K562 (cell line): ENCODE results near the gene GLRX5. TPM values are rescaled to one million over a fixed set of nuclear protein-coding genes. Genes with fewer than 3 reads are reported as not detected.
A peak's percentile ranks its signal among the peaks of the same experiment; 100 is the strongest.

ENCODE experiments used
- ARID1B ChIP-seq: fragments of 450-650 bp; IDR thresholded peaks from 2 replicates; pipeline ENCODE4 v1.6.1; 2016; ENCODE audit warnings: antibody characterized with exemption, mild to moderate bottlenecking, inconsistent platforms
- CBFA2T2 ChIP-seq: fragments of 450-650 bp; conservative IDR thresholded peaks from 2 replicates; pipeline ENCODE4 v1.6.1; 2017; ENCODE audit warnings: mild to moderate bottlenecking
- CBFA2T3 ChIP-seq: fragments of 450-650 bp; IDR thresholded peaks from 2 replicates; pipeline ENCODE4 v1.6.1; 2017
- CXXC5 ChIP-seq: fragments of 250-450 bp; sonication (Bioruptor Pico); IDR thresholded peaks from 2 replicates; pipeline ENCODE4 v1.8.0; 2022; ENCODE audit warnings: inconsistent platforms, mild to moderate bottlenecking, moderate library complexity
- ELF1 ChIP-seq: fragments of 200-800 bp; sonication (Bioruptor generic); IDR thresholded peaks from 2 replicates; pipeline ENCODE4 v1.6.1; 2016; ENCODE audit warnings: missing genetic modification characterization, missing compliant biosample characterization
- EP400 ChIP-seq: fragments of 450-650 bp; IDR thresholded peaks from 2 replicates; pipeline ENCODE4 v1.6.1; 2017; ENCODE audit warnings: antibody characterized with exemption, mild to moderate bottlenecking, moderate library complexity
- HDAC2 ChIP-seq: fragments of 450-650 bp; IDR thresholded peaks from 2 replicates; pipeline ENCODE4 v1.6.1; 2016; ENCODE audit warnings: mild to moderate bottlenecking
- JUN ChIP-seq, 2 experiments: sonication (generic) in 1 of 2; formaldehyde crosslinking in 1 of 2; IDR thresholded peaks; 2 replicates each; pipeline versions ENCODE4 v1.6.1 to v1.8.0; 2012 to 2022; ENCODE audit warnings: borderline replicate concordance in 2 of 2, mild to moderate bottlenecking in 2 of 2, improper control_type of control experiment in 1 of 2, low read depth in 1 of 2, low read length in 1 of 2, missing genetic modification reagents in 1 of 2
- MNT ChIP-seq, 2 experiments: fragments of 450-650 bp; conservative IDR thresholded peaks; 2 replicates each; pipeline ENCODE4 v1.6.1; 2017; ENCODE audit warnings: mild to moderate bottlenecking in 2 of 2, moderate library complexity in 2 of 2
- NR2C2 ChIP-seq, 2 experiments: fragments of 200-800 bp in 1 of 2; sonication (Bioruptor generic) in 1 of 2; sonication (generic) in 1 of 2; formaldehyde crosslinking in 1 of 2; IDR thresholded peaks; 2 replicates each; pipeline versions ENCODE4 v1.6.1 to v1.8.0; 2016 to 2022; ENCODE audit warnings: mild to moderate bottlenecking in 1 of 2, missing compliant biosample characterization in 1 of 2, missing genetic modification characterization in 1 of 2, missing genetic modification reagents in 1 of 2
- SMARCA4 ChIP-seq: fragments of 450-650 bp; IDR thresholded peaks from 2 replicates; pipeline ENCODE4 v1.6.1; 2016
- SMARCE1 ChIP-seq: fragments of 450-650 bp; IDR thresholded peaks from 2 replicates; pipeline ENCODE4 v1.7.1; 2016; ENCODE audit warnings: mild to moderate bottlenecking
- SUPT5H ChIP-seq: fragments of 450-650 bp; IDR thresholded peaks from 2 replicates; pipeline ENCODE4 v1.6.1; 2016
- TEAD4 ChIP-seq, 2 experiments: sonication (generic) in 1 of 2; formaldehyde crosslinking in 1 of 2; IDR thresholded peaks; 2 replicates each; pipeline versions ENCODE4 v1.6.1 to v1.8.0; 2012 to 2022; ENCODE audit warnings: borderline replicate concordance in 1 of 2, inconsistent platforms in 1 of 2, low read length in 1 of 2, mild to moderate bottlenecking in 1 of 2, missing genetic modification reagents in 1 of 2
- ZBTB11 ChIP-seq, 3 experiments: fragments of 200-800 bp in 1 of 3; fragments of 250-450 bp in 1 of 3; fragments of 450-650 bp in 1 of 3; sonication (Bioruptor Pico) in 1 of 3; sonication (Bioruptor generic) in 1 of 3; formaldehyde crosslinking in 1 of 3; IDR thresholded peaks; 2 replicates each; pipeline versions ENCODE4 v1.6.1 to v1.8.0; 2016 to 2022; ENCODE audit warnings: mild to moderate bottlenecking in 2 of 3, missing genetic modification characterization in 2 of 3, missing compliant biosample characterization in 1 of 3, moderate library complexity in 1 of 3
- ZNF23 ChIP-seq: fragments of 250-450 bp; sonication (Bioruptor Pico); IDR thresholded peaks from 2 replicates; pipeline ENCODE4 v1.4.0; 2020; ENCODE audit warnings: mild to moderate bottlenecking
- polyA plus RNA-seq, 8 experiments: library from polyadenylated mRNA; depleted of rRNA in 4 of 8; stranded (reverse) in 5 of 8; unstranded in 3 of 8; fragments of >200 nt; fragmentation: Nextera tagmentation in 2 of 8; fragmentation: Illumina TruSeq in 1 of 8; extraction: Ambion mirVana in 2 of 8; extraction: Trizol in 1 of 8; gene quantifications; 2 replicates each; pipeline versions ENCODE4 v1.2.1 to v1.2.3, GENCODE V29; 2011 to 2014; ENCODE audit warnings: inconsistent platforms in 1 of 8, missing spikeins in 1 of 8
- total RNA-seq, 7 experiments: library from RNA; depleted of rRNA in 6 of 7; stranded (reverse); fragments of >200 nt in 6 of 7; fragmentation: Illumina TruSeq in 2 of 7; extraction: Trizol in 2 of 7; gene quantifications; 2 replicates each; pipeline versions ENCODE4 v1.2.1 to v1.2.3, GENCODE V29; 2011 to 2021; ENCODE audit warnings: low replicate concordance in 1 of 7
- TF ChIP-seq, protein P1 (sequence below): sonication (generic); formaldehyde crosslinking; IDR thresholded peaks from 2 replicates; pipeline ENCODE4 v1.9.0; 2022; ENCODE audit warnings: mild to moderate bottlenecking, missing genetic modification reagents
- TF ChIP-seq, protein P2 (sequence below), 2 experiments: IDR thresholded peaks; 2 replicates each; pipeline ENCODE4 v1.6.1; 2011; ENCODE audit warnings: borderline replicate concordance in 1 of 2, control low read depth in 1 of 2, low read depth in 1 of 2, low read length in 1 of 2, mild to moderate bottlenecking in 1 of 2, mixed read lengths in 1 of 2, moderate library complexity in 1 of 2; ENCODE audit not compliant: insufficient read depth in 1 of 2, insufficient read length in 1 of 2, poor library complexity in 1 of 2, severe bottlenecking in 1 of 2; ENCODE audit errors: extremely low read depth in 1 of 2
- TF ChIP-seq, protein P3 (sequence below): sonication (generic); formaldehyde crosslinking; IDR thresholded peaks from 2 replicates; pipeline ENCODE4 v1.9.0; 2022; ENCODE audit warnings: mild to moderate bottlenecking, missing genetic modification reagents

Gene GLRX5
- total and polyA plus RNA-seq, 9 of the 15 experiments (the other 6 are each of a cell fraction or from before 2014, with no cell fraction given) = 16.7 to 96.8 (median 66.8) TPM

GRCh38 chr14:95507174-95507573, 27.7 kb upstream of the GLRX5 start (continued):
- peak; percentile 40; the same call in 1 of the 2 replicates for TF ChIP-seq CBFA2T3
- TF ChIP-seq, protein P1, sequence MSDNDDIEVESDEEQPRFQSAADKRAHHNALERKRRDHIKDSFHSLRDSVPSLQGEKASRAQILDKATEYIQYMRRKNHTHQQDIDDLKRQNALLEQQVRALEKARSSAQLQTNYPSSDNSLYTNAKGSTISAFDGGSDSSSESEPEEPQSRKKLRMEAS (CRISPR knock-in tag) = peak; percentile 82
- peak in 1 of 2 experiments; percentile 72; a peak in 3 of 4 replicates for TF ChIP-seq MNT (conservative IDR thresholded peaks at IDR 0.05)
- peak; percentile 46; the same call in 1 of the 2 replicates for TF ChIP-seq ELF1
- TF ChIP-seq, protein P2, sequence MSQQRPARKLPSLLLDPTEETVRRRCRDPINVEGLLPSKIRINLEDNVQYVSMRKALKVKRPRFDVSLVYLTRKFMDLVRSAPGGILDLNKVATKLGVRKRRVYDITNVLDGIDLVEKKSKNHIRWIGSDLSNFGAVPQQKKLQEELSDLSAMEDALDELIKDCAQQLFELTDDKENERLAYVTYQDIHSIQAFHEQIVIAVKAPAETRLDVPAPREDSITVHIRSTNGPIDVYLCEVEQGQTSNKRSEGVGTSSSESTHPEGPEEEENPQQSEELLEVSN (IDR thresholded peaks at IDR 0.05; ENCODE audit: borderline replicate concordance in 1 of 2, extremely low read depth in 1 of 2, insufficient read depth in 1 of 2, insufficient read length in 1 of 2, low read depth in 1 of 2, low read length in 1 of 2, poor library complexity in 1 of 2, severe bottlenecking in 1 of 2) = peak; percentile 61 to 73
- 0 out of 6 replicates have a peak, but pooled peaks of 1 of the 3 experiments have one; percentile 35 for TF ChIP-seq ZBTB11 (CRISPR knock-in tag; IDR thresholded peaks at IDR 0.05)
- TF ChIP-seq NR2C2 (CRISPR knock-in tag; IDR thresholded peaks at IDR 0.05) = no peak
- peak; percentile 17; the same call in 1 of the 2 replicates for TF ChIP-seq NR2C2 (tag; IDR thresholded peaks at IDR 0.05)
- TF ChIP-seq HDAC2 = 0 out of 2 replicates have a peak, but pooled peaks have one; percentile 25
- no peak for TF ChIP-seq SUPT5H
- peak; percentile 41; the same call in 1 of the 2 replicates for TF ChIP-seq EP400
- no peak; the same call in 1 of the 2 replicates for TF ChIP-seq CBFA2T2
- peak; percentile 56; the same call in 1 of the 2 replicates for TF ChIP-seq SMARCA4
- TF ChIP-seq TEAD4 (IDR thresholded peaks at IDR 0.05; ENCODE audit: low read length) = peak; percentile 30; the same call in 1 of the 2 replicates
- no peak for TF ChIP-seq TEAD4 (CRISPR knock-in tag; IDR thresholded peaks at IDR 0.05; ENCODE audit: borderline replicate concordance)
- TF ChIP-seq CXXC5 (CRISPR knock-in tag) = peak; percentile 58
- TF ChIP-seq, protein P3, sequence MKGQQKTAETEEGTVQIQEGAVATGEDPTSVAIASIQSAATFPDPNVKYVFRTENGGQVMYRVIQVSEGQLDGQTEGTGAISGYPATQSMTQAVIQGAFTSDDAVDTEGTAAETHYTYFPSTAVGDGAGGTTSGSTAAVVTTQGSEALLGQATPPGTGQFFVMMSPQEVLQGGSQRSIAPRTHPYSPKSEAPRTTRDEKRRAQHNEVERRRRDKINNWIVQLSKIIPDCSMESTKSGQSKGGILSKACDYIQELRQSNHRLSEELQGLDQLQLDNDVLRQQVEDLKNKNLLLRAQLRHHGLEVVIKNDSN (CRISPR knock-in tag) = 0 out of 2 replicates have a peak, but pooled peaks have one; percentile 28
- peak; percentile 59; the same call in 1 of the 2 replicates for TF ChIP-seq SMARCE1
- peak; percentile 68 for TF ChIP-seq ARID1B
- TF ChIP-seq ZNF23 (CRISPR knock-in tag) = no peak
- TF ChIP-seq JUN (IDR thresholded peaks at IDR 0.05; ENCODE audit: borderline replicate concordance, low read depth, low read length) = peak; percentile 57; the same call in 1 of the 2 replicates
- TF ChIP-seq JUN (CRISPR knock-in tag; IDR thresholded peaks at IDR 0.05; ENCODE audit: borderline replicate concordance) = no peak
